Raji (cell line): ENCODE data around the gene ALDH4A1.

ENCODE experiments used
- POLR2A ChIP-seq: IDR thresholded peaks from 2 replicates; pipeline ENCODE4 v1.6.1; 2011; ENCODE audit warnings: low read depth, low read length, control low read depth; ENCODE audit not compliant: insufficient read depth

The ALDH4A1 gene

GRCh38 chr1:18866846-18867245 is 35.5 kb downstream of the ALDH4A1 start:
- no peak for TF ChIP-seq POLR2A

GRCh38 chr1:18866314-18866713 is 36.0 kb downstream of the ALDH4A1 start:
- TF ChIP-seq POLR2A, result no peak

- TF ChIP-seq POLR2A, result no peak
Observed at GRCh38 chr1:18865176-18865575, 37.2 kb downstream of the ALDH4A1 start.

- no peak for TF ChIP-seq POLR2A
Observed at GRCh38 chr1:18861590-18861989, 40.8 kb downstream of the ALDH4A1 start.

GRCh38 chr1:18861082-18861481 is 41.3 kb downstream of the ALDH4A1 start:
- no peak for TF ChIP-seq POLR2A

- no peak for TF ChIP-seq POLR2A
Observed at GRCh38 chr1:18859560-18859959, 42.8 kb downstream of the ALDH4A1 start, which contains the start of gene TAS1R2. TSS of gene TAS1R2 (minus strand) at chr1:18859660. CDS start at chr1:18859660, 0 bp downstream.

GRCh38 chr1:18858070-18858688 is 44.2 kb downstream of the ALDH4A1 start:
- no peak for TF ChIP-seq POLR2A

GRCh38 chr1:18856435-18856834 is 45.9 kb downstream of the ALDH4A1 start:
- no peak for TF ChIP-seq POLR2A

- no peak for TF ChIP-seq POLR2A
Observed at GRCh38 chr1:18855573-18855972, 46.8 kb downstream of the ALDH4A1 start.

- no peak for TF ChIP-seq POLR2A
Observed at GRCh38 chr1:18854331-18855025, 47.9 kb downstream of the ALDH4A1 start.

- no peak for TF ChIP-seq POLR2A
Observed at GRCh38 chr1:18852501-18852900, 49.9 kb downstream of the ALDH4A1 start.

- no peak for TF ChIP-seq POLR2A
Observed at GRCh38 chr1:18849261-18849711, 53.1 kb downstream of the ALDH4A1 start.

- no peak for TF ChIP-seq POLR2A
Observed at GRCh38 chr1:18840145-18840544, 62.2 kb downstream of the ALDH4A1 start.

- TF ChIP-seq POLR2A, result no peak
Observed at GRCh38 chr1:18836654-18837053, 65.7 kb downstream of the ALDH4A1 start.

- TF ChIP-seq POLR2A, result no peak
Observed at GRCh38 chr1:18831656-18832055, 70.7 kb downstream of the ALDH4A1 start.

GRCh38 chr1:18830596-18830995 is 71.8 kb downstream of the ALDH4A1 start:
- TF ChIP-seq POLR2A, result no peak
